Activated gamma-delta T cell treated with Interleukin-2 at 50 U/mL for 16 hours (primary cell): Measurements from ENCODE around the gene PFKFB3.
A peak's percentile ranks its signal among the peaks of the same experiment; 100 is the strongest.
"Not testable (repeated sequence)": the region's sequence is repeated elsewhere in the genome, so short reads cannot be mapped to it uniquely, and the experiment has no call there.

Source experiments
- DNase-seq: peaks from one replicate; pipeline ENCODE4 v3.0.0-alpha.2; 2020

Gene PFKFB3

GRCh38 chr10:6239213-6239991, 36.7 kb downstream of the PFKFB3 start:
- peak; percentile 58 for DNase-seq

GRCh38 chr10:6240254-6240653, 37.5 kb downstream of the PFKFB3 start:
- no peak for DNase-seq

GRCh38 chr10:6242089-6242488, 39.4 kb downstream of the PFKFB3 start:
- DNase-seq = no peak

GRCh38 chr10:6244510-6244909, 41.8 kb downstream of the PFKFB3 start:
- no peak for DNase-seq

- no peak for DNase-seq
These were observed 44.4 kb downstream of the PFKFB3 start for GRCh38 chr10:6247041-6247712.

GRCh38 chr10:6248908-6249307, 46.2 kb downstream of the PFKFB3 start:
- not testable (repeated sequence) for DNase-seq

GRCh38 chr10:6249698-6250097, 47.0 kb downstream of the PFKFB3 start:
- DNase-seq = no peak

- DNase-seq = no peak
These were observed 48.0 kb downstream of the PFKFB3 start for GRCh38 chr10:6250745-6251144.

GRCh38 chr10:6254201-6254600, 51.5 kb downstream of the PFKFB3 start:
- DNase-seq = no peak

GRCh38 chr10:6255548-6256061, 52.9 kb downstream of the PFKFB3 start:
- DNase-seq = no peak

GRCh38 chr10:6256439-6256838, 53.7 kb downstream of the PFKFB3 start:
- DNase-seq = no peak

GRCh38 chr10:6259153-6259552, 56.4 kb downstream of the PFKFB3 start:
- no peak for DNase-seq

- DNase-seq = no peak
These were observed 58.1 kb downstream of the PFKFB3 start for GRCh38 chr10:6260843-6261242.

GRCh38 chr10:6267941-6268340, 65.2 kb downstream of the PFKFB3 start:
- DNase-seq = no peak

GRCh38 chr10:6269432-6269831, 66.7 kb downstream of the PFKFB3 start:
- DNase-seq = no peak

- DNase-seq = peak; percentile 69
These were observed 67.5 kb downstream of the PFKFB3 start for GRCh38 chr10:6269953-6270867.

- no peak for DNase-seq
These were observed 68.2 kb downstream of the PFKFB3 start for GRCh38 chr10:6270951-6271350.

- DNase-seq = no peak
These were observed 68.9 kb downstream of the PFKFB3 start for GRCh38 chr10:6271663-6272062.

- no peak for DNase-seq
These were observed 69.4 kb downstream of the PFKFB3 start for GRCh38 chr10:6272126-6272525.

GRCh38 chr10:6273351-6273750, 70.6 kb downstream of the PFKFB3 start:
- DNase-seq = no peak

GRCh38 chr10:6274040-6274439, 71.3 kb downstream of the PFKFB3 start:
- no peak for DNase-seq

GRCh38 chr10:6274484-6274883, 71.8 kb downstream of the PFKFB3 start:
- DNase-seq = no peak
